ENCODE measurements around the gene C20orf96. TPM values are rescaled to one million over a fixed set of nuclear protein-coding genes. Genes with fewer than 3 reads are reported as not detected.

C20orf96 gene
- polyA plus RNA-seq, 3 donors = 0.28 to 9.3 (median 0.88) TPM

DNA sequence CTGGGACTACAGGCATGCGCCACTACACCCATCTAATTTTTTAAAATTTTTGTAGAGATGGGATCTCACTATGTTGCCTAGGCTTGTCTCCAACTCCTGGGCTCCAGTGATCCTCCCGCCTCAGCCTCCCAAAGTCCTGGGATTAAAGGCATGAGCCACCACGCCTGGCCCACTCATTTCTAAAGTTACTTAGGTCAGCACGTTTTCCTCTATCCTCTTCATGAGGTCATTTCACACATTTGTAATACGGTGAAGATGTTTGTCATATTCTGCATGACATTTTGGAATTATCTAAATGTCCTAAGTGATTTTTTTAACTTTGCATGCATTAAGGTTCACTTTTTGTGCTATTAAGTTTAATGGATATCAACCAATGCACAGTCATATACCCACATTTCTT is 22.9 kb upstream of the C20orf96 start:
- Histone ChIP-seq H4K20me1 (ENCODE audit: insufficient read depth, low read length) (no peaks in the 10 kb centered on the region), H3K9me3 (replicated peaks in 1 of 2; ENCODE audit: control insufficient read depth in 1 of 2, insufficient read depth in 1 of 2, low read length in 2 of 2) (no peaks in the 10 kb centered on the region), H3K4me1 (ENCODE audit: control insufficient read depth in 1 of 2, insufficient read depth in 2 of 2, low read length in 2 of 2) (peaks cover 28% of the 10 kb centered on the region in 2 donors), H3K36me3 (replicated peaks in 1 of 2; ENCODE audit: control insufficient read depth in 1 of 2, insufficient read depth in 2 of 2, low read length in 2 of 2) (no peaks in the 10 kb centered on the region), H3K27me3 (ENCODE audit: control insufficient read depth in 2 of 2, insufficient read depth in 2 of 2, low read length in 2 of 2) (no peaks in the 10 kb centered on the region), H3K79me2 (ENCODE audit: insufficient read depth, low read length) (no peaks in the 10 kb centered on the region), H2AFZ (ENCODE audit: insufficient read depth, low read depth, low read length, poor library complexity, severe bottlenecking) (no peak overlapping the region), H3K27ac (ENCODE audit: low read depth in 1 of 2, low read length in 2 of 2) (no peak overlapping the region), H3K4me2 (replicated peaks; ENCODE audit: extremely low read depth, low read length, poor library complexity, severe bottlenecking) (no peak overlapping the region), H3K4me3 (replicated peaks in 1 of 3; ENCODE audit: low read depth in 2 of 3, low read length in 3 of 3) (no peak overlapping the region), H3K9ac (ENCODE audit: insufficient read depth, low read length, poor library complexity, severe bottlenecking) (no peak overlapping the region)
- WGBS (ENCODE audit: insufficient coverage) = 100% methylated on average over 2 of the region's 5 CpGs
- no peaks in the 10 kb centered on the region for H3K36me3 Mint-ChIP-seq
- intact Hi-C loops (cut with micrococcal nuclease) = no loop called here
- H3K4me1 Mint-ChIP-seq = peaks cover 23% of the 10 kb centered on the region
- TF ChIP-seq, protein P1, sequence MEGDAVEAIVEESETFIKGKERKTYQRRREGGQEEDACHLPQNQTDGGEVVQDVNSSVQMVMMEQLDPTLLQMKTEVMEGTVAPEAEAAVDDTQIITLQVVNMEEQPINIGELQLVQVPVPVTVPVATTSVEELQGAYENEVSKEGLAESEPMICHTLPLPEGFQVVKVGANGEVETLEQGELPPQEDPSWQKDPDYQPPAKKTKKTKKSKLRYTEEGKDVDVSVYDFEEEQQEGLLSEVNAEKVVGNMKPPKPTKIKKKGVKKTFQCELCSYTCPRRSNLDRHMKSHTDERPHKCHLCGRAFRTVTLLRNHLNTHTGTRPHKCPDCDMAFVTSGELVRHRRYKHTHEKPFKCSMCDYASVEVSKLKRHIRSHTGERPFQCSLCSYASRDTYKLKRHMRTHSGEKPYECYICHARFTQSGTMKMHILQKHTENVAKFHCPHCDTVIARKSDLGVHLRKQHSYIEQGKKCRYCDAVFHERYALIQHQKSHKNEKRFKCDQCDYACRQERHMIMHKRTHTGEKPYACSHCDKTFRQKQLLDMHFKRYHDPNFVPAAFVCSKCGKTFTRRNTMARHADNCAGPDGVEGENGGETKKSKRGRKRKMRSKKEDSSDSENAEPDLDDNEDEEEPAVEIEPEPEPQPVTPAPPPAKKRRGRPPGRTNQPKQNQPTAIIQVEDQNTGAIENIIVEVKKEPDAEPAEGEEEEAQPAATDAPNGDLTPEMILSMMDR (IDR thresholded peaks at IDR 0.05) = no peak
- no peak overlapping the region for H3K27ac Mint-ChIP-seq
- peaks cover 0 to 3% (median 0%) of the 10 kb centered on the region in 3 donors for H3K27me3 Mint-ChIP-seq (ENCODE audit: low read depth in 3 of 3)
- DNase-seq = no peak
- no peak overlapping the region for H3K4me3 Mint-ChIP-seq
- H3K9me3 Mint-ChIP-seq = no peaks in the 10 kb centered on the region

DNA sequence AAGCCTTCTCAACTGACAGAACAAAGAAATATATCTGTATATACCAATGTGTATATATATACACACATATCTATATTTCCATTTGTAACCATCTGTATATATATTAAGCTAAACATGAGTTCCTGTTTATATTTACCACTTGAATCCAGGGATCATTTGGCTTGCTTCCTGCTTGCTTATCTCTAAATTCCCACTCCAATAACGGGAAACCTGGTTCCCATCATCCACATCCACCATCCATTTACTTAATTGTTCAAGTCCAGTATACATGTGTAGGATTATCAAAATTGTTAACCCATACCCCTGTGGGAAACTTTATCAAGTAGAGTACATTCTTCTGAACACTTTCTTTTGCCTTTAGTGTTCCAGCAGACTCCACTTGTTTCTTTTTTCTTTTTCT is 22.3 kb upstream of the C20orf96 start:
- Mint-ChIP-seq H3K27ac (peak overlapping the region in 1 of 7 donors; percentile 30), H3K27me3 (ENCODE audit: low read depth in 3 of 3) (peaks cover 0 to 2% (median 0%) of the 10 kb centered on the region in 3 donors), H3K36me3 (no peaks in the 10 kb centered on the region), H3K4me3 (no peak overlapping the region), H3K9me3 (no peaks in the 10 kb centered on the region), H3K4me1 (peaks cover 23% of the 10 kb centered on the region)
- Histone ChIP-seq H3K4me1 (ENCODE audit: control insufficient read depth in 1 of 2, insufficient read depth in 2 of 2, low read length in 2 of 2) (peaks cover 28% of the 10 kb centered on the region in 2 donors), H3K4me2 (replicated peaks; ENCODE audit: extremely low read depth, low read length, poor library complexity, severe bottlenecking) (no peak overlapping the region), H3K27me3 (ENCODE audit: control insufficient read depth in 2 of 2, insufficient read depth in 2 of 2, low read length in 2 of 2) (no peaks in the 10 kb centered on the region), H3K79me2 (ENCODE audit: insufficient read depth, low read length) (no peaks in the 10 kb centered on the region), H3K9ac (ENCODE audit: insufficient read depth, low read length, poor library complexity, severe bottlenecking) (no peak overlapping the region), H3K4me3 (replicated peaks in 1 of 3; ENCODE audit: low read depth in 2 of 3, low read length in 3 of 3) (no peak overlapping the region), H3K27ac (ENCODE audit: low read depth in 1 of 2, low read length in 2 of 2) (no peak overlapping the region), H4K20me1 (ENCODE audit: insufficient read depth, low read length) (no peaks in the 10 kb centered on the region), H3K36me3 (replicated peaks in 1 of 2; ENCODE audit: control insufficient read depth in 1 of 2, insufficient read depth in 2 of 2, low read length in 2 of 2) (no peaks in the 10 kb centered on the region), H2AFZ (ENCODE audit: insufficient read depth, low read depth, low read length, poor library complexity, severe bottlenecking) (no peak overlapping the region), H3K9me3 (replicated peaks in 1 of 2; ENCODE audit: control insufficient read depth in 1 of 2, insufficient read depth in 1 of 2, low read length in 2 of 2) (no peaks in the 10 kb centered on the region)
- DNase-seq = no peak
- intact Hi-C loops (cut with micrococcal nuclease) = no loop called here
- no CpG with 5 or more reads among the region's 1 CpG for WGBS (ENCODE audit: insufficient coverage)
- TF ChIP-seq, protein P1 (IDR thresholded peaks at IDR 0.05) = no peak
